ENCODE measurements around the gene INCA1.

GRCh38 chr17:5033352-5034015 lies 36.2 kb upstream of the INCA1 start:
- no peak for TF ChIP-seq GATA2 (IDR thresholded peaks at IDR 0.05; ENCODE audit: low read depth, low read length)
- no peak for TF ChIP-seq GATA3 (IDR thresholded peaks at IDR 0.05; ENCODE audit: low read depth, low read length)

All from SH-SY5Y (cell line).